A673 (cell line): Measurements from ENCODE around the gene SLC35A3. TPM values are rescaled to one million over a fixed set of nuclear protein-coding genes. Genes with fewer than 3 reads are reported as not detected.

Experiments used
- BruUV-seq: library from RNA; stranded (reverse); fragments of 400-500 nt; replicated peaks from 2 replicates; lab custom pipeline; 2021; lab: Mats Ljungman, UMichigan
- CTCF ChIA-PET: fragments of 300-600 bp; sonication (Branson Sonifier 250); formaldehyde crosslinking; loops from one replicate; lab custom pipeline; 2022; ENCODE audit warnings: antibody characterized with exemption; lab: Charles Lee
- POLR2A ChIA-PET: fragments of 300-600 bp; sonication (Branson Sonifier 250); formaldehyde crosslinking; loops from one replicate; lab custom pipeline; 2022; ENCODE audit warnings: antibody characterized with exemption; ENCODE audit not compliant: low non-redundant PET; lab: Charles Lee
- DNase-seq: peaks from one replicate; pipeline ENCODE4 v3.0.0-alpha.2; 2015; ENCODE audit warnings: low spot score
- H3K27ac ChIP-seq: fragments of 200-600 bp; sonication (generic); 2 replicates; pipeline ENCODE4 v1.5.1; 2016; ENCODE audit warnings: mixed run types, low read depth, mild to moderate bottlenecking, mixed read lengths, antibody characterized with exemption, low read length; ENCODE audit not compliant: poor library complexity, severe bottlenecking
- H3K27me3 ChIP-seq: fragments of 200-600 bp; sonication (generic); replicated peaks from 2 replicates; pipeline ENCODE4 v1.6.1; 2017; ENCODE audit warnings: mixed run types, low read depth, mild to moderate bottlenecking, mixed read lengths, antibody characterized with exemption, low read length; ENCODE audit not compliant: insufficient read depth, poor library complexity
- H3K36me3 ChIP-seq: fragments of 200-600 bp; sonication (generic); 2 replicates; pipeline ENCODE4 v1.6.1; 2016; ENCODE audit warnings: mixed run types, mild to moderate bottlenecking, mixed read lengths, antibody characterized with exemption, low read length; ENCODE audit not compliant: insufficient read depth, poor library complexity, severe bottlenecking
- H3K4me1 ChIP-seq: fragments of 200-600 bp; sonication (generic); 2 replicates; pipeline ENCODE4 v1.6.1; 2017; ENCODE audit warnings: mixed run types, mild to moderate bottlenecking, mixed read lengths, antibody characterized with exemption, low read length; ENCODE audit not compliant: insufficient read depth, poor library complexity, severe bottlenecking
- H3K4me3 ChIP-seq: fragments of 200-600 bp; sonication (generic); 2 replicates; pipeline ENCODE4 v1.5.1; 2016; ENCODE audit warnings: low read depth, mixed run types, mild to moderate bottlenecking, mixed read lengths, low read length; ENCODE audit not compliant: poor library complexity, severe bottlenecking
- H3K9me3 ChIP-seq: fragments of 200-600 bp; sonication (generic); 2 replicates; pipeline ENCODE4 v1.6.1; 2016; ENCODE audit warnings: mixed run types, low read depth, mild to moderate bottlenecking, mixed read lengths, antibody characterized with exemption, low read length; ENCODE audit not compliant: poor library complexity, severe bottlenecking
- EZH2 ChIP-seq: fragments of 200-600 bp; sonication (generic); IDR thresholded peaks from 2 replicates; pipeline ENCODE4 v1.6.1; 2017; ENCODE audit warnings: borderline replicate concordance, low read depth, mild to moderate bottlenecking, mixed read lengths, antibody characterized with exemption, low read length; ENCODE audit not compliant: poor library complexity, severe bottlenecking
- intact Hi-C: fragments of 100-400 bp; cut with micrococcal nuclease; formaldehyde crosslinking; loops from one replicate; pipeline ENCODE4 v1.10.0; 2022; ENCODE audit not compliant: unreplicated experiment
- total RNA-seq: library from RNA; stranded (reverse); gene quantifications from 2 replicates; pipeline ENCODE4 v1.2.3, GENCODE V29; 2021
- TF ChIP-seq, protein P1 (sequence below): fragments of 300-800, 200-600 bp; sonication (generic); conservative IDR thresholded peaks from 2 replicates; pipeline ENCODE4 v1.5.1; 2017; ENCODE audit warnings: low read depth, mild to moderate bottlenecking, antibody characterized with exemption, low read length, moderate library complexity, mixed read lengths

Gene SLC35A3
- total RNA-seq, 1 experiment from 2014 or later: 25.0 TPM

GRCh38 chr1:99944192-99944591 lies 25.6 kb upstream of the SLC35A3 start:
- TF ChIP-seq, protein P1, sequence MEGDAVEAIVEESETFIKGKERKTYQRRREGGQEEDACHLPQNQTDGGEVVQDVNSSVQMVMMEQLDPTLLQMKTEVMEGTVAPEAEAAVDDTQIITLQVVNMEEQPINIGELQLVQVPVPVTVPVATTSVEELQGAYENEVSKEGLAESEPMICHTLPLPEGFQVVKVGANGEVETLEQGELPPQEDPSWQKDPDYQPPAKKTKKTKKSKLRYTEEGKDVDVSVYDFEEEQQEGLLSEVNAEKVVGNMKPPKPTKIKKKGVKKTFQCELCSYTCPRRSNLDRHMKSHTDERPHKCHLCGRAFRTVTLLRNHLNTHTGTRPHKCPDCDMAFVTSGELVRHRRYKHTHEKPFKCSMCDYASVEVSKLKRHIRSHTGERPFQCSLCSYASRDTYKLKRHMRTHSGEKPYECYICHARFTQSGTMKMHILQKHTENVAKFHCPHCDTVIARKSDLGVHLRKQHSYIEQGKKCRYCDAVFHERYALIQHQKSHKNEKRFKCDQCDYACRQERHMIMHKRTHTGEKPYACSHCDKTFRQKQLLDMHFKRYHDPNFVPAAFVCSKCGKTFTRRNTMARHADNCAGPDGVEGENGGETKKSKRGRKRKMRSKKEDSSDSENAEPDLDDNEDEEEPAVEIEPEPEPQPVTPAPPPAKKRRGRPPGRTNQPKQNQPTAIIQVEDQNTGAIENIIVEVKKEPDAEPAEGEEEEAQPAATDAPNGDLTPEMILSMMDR: no peak
- no peak for TF ChIP-seq EZH2
- POLR2A ChIA-PET: no interaction called here
- CTCF ChIA-PET: no interaction called here
- Histone ChIP-seq H3K4me3 (no peak overlapping the region), H3K36me3 (no peaks in the 10 kb centered on the region), H3K9me3 (no peaks in the 10 kb centered on the region), H3K27me3 (no peaks in the 10 kb centered on the region), H3K4me1 (no peaks in the 10 kb centered on the region), H3K27ac (no peak overlapping the region)
- intact Hi-C loops: no loop called here
- DNase-seq: no peak
- no TSS peak for BruUV-seq

GRCh38 chr1:99945174-99945573 lies 24.6 kb upstream of the SLC35A3 start:
- no peaks in the 10 kb centered on the region for H3K27me3 ChIP-seq
- no peaks in the 10 kb centered on the region for H3K9me3 ChIP-seq
- H3K4me3 ChIP-seq: no peak overlapping the region
- BruUV-seq: no TSS peak
- CTCF ChIA-PET: no interaction called here
- no peaks in the 10 kb centered on the region for H3K36me3 ChIP-seq
- DNase-seq: no peak
- no peak overlapping the region for H3K27ac ChIP-seq
- intact Hi-C loops: no loop called here
- H3K4me1 ChIP-seq: no peaks in the 10 kb centered on the region
- POLR2A ChIA-PET: no interaction called here
- no peak for TF ChIP-seq EZH2
- TF ChIP-seq, protein P1: no peak

DNA sequence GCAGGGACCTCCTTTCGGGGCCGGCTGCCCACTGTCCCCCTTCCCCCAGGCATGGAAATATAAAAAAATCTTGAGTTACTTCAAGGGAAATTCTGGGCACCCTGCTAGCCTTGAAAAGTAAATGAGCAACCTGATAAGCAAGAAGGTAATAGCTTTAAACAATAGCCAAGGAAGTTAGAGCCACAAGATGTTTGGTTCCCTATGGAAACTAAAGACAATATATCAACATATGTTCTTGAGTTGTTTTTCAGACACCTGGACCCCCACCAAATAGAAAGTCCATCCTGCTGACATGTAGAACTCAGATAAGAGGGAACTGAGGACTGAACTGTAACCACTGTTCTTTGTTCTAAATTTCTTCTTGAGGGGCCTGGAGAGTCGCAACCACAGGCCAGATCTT lies 19.3 kb upstream of the SLC35A3 start:
- BruUV-seq: no TSS peak
- Histone ChIP-seq H3K36me3 (no peaks in the 10 kb centered on the region), H3K27ac (no peak overlapping the region), H3K27me3 (no peaks in the 10 kb centered on the region), H3K4me1 (no peaks in the 10 kb centered on the region), H3K4me3 (no peak overlapping the region), H3K9me3 (no peaks in the 10 kb centered on the region)
- POLR2A ChIA-PET: no interaction called here
- TF ChIP-seq EZH2: no peak
- TF ChIP-seq, protein P1: no peak
- DNase-seq: no peak
- intact Hi-C loops: no loop called here
- CTCF ChIA-PET: no interaction called here
